Dendritic cell treated with granulocyte-macrophage colony-stimulating factor and Interleukin-4, amounts not matched to agents 40 ng/mL and 50 ng/mL, for 4 days (primary cell): ENCODE data around the gene BDKRB1.

Experiments used
- H3K27ac Mint-ChIP-seq: one replicate; pipeline ENCODE4 v1.8.0; 2022; ENCODE audit warnings: mild to moderate bottlenecking, mixed read lengths
- H3K27me3 Mint-ChIP-seq: one replicate; pipeline ENCODE4 v1.8.0; 2022; ENCODE audit warnings: mild to moderate bottlenecking, mixed read lengths
- H3K36me3 Mint-ChIP-seq: one replicate; pipeline ENCODE4 v1.8.0; 2022; ENCODE audit warnings: low read depth, mixed read lengths
- H3K4me1 Mint-ChIP-seq: one replicate; pipeline ENCODE4 v1.8.0; 2022; ENCODE audit warnings: low read depth, mixed read lengths
- H3K4me3 Mint-ChIP-seq: one replicate; pipeline ENCODE4 v1.8.0; 2022; ENCODE audit warnings: mild to moderate bottlenecking, moderate library complexity, mixed read lengths
- H3K9me3 Mint-ChIP-seq: one replicate; pipeline ENCODE4 v1.8.0; 2022; ENCODE audit warnings: mixed read lengths
- intact Hi-C: fragments of 100-400 bp; cut with micrococcal nuclease; formaldehyde crosslinking; loops from one replicate; pipeline ENCODE4 v1.15.0; 2022

Gene BDKRB1

GRCh38 chr14:96255501-96256366 lies at the start of gene BDKRB1:
Gene BDKRB1 (plus strand): TSS chr14:96256210. CDS start chr14:96263683, 7,473 bp downstream.
- no peak within 1 kb of the TSS for H3K27ac Mint-ChIP-seq
- no peaks in the 10 kb centered on the region for H3K9me3 Mint-ChIP-seq
- H3K4me3 Mint-ChIP-seq: no peak within 1 kb of the TSS
- H3K27me3 Mint-ChIP-seq: peaks cover 16% of the 10 kb centered on the region
- intact Hi-C loops: no loop called here
- no peaks in the 10 kb centered on the region for H3K4me1 Mint-ChIP-seq
- H3K36me3 Mint-ChIP-seq: no peaks in the 10 kb centered on the region

DNA sequence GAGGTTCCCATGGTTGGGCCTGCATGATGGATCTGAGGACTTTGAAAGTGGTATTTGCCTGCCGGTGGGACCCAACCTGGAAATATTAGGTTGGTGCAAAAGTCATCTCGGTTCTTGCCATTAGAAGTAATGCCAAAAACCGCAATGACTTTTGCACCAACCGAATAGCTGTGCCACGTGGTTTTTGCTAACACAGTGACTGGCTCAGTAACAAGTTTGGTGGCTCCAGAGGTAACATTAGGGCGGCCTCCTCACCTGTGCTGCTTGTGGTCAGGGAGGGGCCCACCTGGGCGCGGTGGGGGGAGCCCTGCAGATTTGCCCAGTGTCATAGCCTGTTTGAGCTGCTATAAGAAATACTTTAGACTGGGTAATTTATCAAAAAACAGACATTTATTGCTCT lies 49.5 kb upstream of the BDKRB1 start:
- peaks cover 6% of the 10 kb centered on the region for H3K4me1 Mint-ChIP-seq
- no peaks in the 10 kb centered on the region for H3K9me3 Mint-ChIP-seq
- no peak overlapping the region for H3K4me3 Mint-ChIP-seq
- no peak overlapping the region for H3K27ac Mint-ChIP-seq
- intact Hi-C loops: no loop called here
- H3K36me3 Mint-ChIP-seq: no peaks in the 10 kb centered on the region
- peaks cover 33% of the 10 kb centered on the region for H3K27me3 Mint-ChIP-seq

GRCh38 chr14:96207686-96208085 lies 48.3 kb upstream of the BDKRB1 start:
- Mint-ChIP-seq H3K9me3 (peaks cover 8% of the 10 kb centered on the region), H3K4me3 (no peak overlapping the region), H3K4me1 (peaks cover 6% of the 10 kb centered on the region), H3K27me3 (peaks cover 27% of the 10 kb centered on the region), H3K36me3 (no peaks in the 10 kb centered on the region), H3K27ac (no peak overlapping the region)
- intact Hi-C loops: no loop called here

DNA sequence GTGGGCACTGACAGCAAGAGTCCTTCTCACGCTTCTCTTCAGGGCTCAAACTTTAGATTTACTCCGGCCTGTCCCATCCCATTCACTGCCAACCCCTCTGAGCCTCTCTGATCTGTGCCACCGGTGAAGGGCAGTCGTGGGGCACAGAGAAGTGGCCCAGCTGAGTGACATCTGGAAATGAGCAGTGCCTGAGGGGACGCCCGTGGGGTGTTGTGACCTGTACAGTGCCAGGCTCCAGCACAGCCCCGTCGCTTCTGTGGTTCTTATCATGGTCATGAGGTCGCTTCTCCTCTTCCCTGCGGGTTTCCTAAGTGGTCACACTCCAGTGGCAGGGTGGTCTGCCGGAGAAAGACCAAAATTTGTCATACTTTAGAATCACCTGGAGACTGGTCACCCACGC lies 47.3 kb upstream of the BDKRB1 start:
- intact Hi-C loops: no loop called here
- H3K27ac Mint-ChIP-seq: no peak overlapping the region
- H3K36me3 Mint-ChIP-seq: no peaks in the 10 kb centered on the region
- peaks cover 6% of the 10 kb centered on the region for H3K4me1 Mint-ChIP-seq
- no peak overlapping the region for H3K4me3 Mint-ChIP-seq
- peaks cover 9% of the 10 kb centered on the region for H3K9me3 Mint-ChIP-seq
- peaks cover 21% of the 10 kb centered on the region for H3K27me3 Mint-ChIP-seq

DNA sequence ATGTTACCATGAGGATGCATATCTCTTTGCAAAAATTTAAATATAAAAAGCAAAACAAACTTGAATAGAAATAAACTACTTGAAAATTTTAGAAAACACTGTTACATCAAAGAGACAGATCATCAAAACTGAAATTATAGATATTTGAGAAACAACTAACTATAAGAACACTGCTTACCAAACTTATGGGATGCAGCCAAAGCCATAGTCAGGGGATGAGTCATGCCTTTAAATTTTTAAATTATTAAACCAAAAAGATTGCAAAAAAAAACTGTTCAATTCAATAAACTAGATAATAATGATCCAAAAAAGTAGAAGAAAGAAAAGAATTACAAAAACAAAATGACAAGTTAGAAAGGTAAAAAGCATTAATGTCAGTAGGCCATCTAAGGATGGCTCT lies 43.9 kb upstream of the BDKRB1 start:
- peaks cover 3% of the 10 kb centered on the region for H3K27me3 Mint-ChIP-seq
- H3K4me1 Mint-ChIP-seq: peaks cover 5% of the 10 kb centered on the region
- H3K4me3 Mint-ChIP-seq: no peak overlapping the region
- peaks cover 9% of the 10 kb centered on the region for H3K9me3 Mint-ChIP-seq
- H3K27ac Mint-ChIP-seq: no peak overlapping the region
- intact Hi-C loops: no loop called here
- H3K36me3 Mint-ChIP-seq: no peaks in the 10 kb centered on the region

GRCh38 chr14:96212896-96213295 lies 43.1 kb upstream of the BDKRB1 start:
- H3K4me1 Mint-ChIP-seq: peaks cover 5% of the 10 kb centered on the region
- intact Hi-C loops: no loop called here
- no peak overlapping the region for H3K4me3 Mint-ChIP-seq
- no peaks in the 10 kb centered on the region for H3K36me3 Mint-ChIP-seq
- peaks cover 1% of the 10 kb centered on the region for H3K27me3 Mint-ChIP-seq
- H3K9me3 Mint-ChIP-seq: peaks cover 9% of the 10 kb centered on the region
- H3K27ac Mint-ChIP-seq: no peak overlapping the region

DNA sequence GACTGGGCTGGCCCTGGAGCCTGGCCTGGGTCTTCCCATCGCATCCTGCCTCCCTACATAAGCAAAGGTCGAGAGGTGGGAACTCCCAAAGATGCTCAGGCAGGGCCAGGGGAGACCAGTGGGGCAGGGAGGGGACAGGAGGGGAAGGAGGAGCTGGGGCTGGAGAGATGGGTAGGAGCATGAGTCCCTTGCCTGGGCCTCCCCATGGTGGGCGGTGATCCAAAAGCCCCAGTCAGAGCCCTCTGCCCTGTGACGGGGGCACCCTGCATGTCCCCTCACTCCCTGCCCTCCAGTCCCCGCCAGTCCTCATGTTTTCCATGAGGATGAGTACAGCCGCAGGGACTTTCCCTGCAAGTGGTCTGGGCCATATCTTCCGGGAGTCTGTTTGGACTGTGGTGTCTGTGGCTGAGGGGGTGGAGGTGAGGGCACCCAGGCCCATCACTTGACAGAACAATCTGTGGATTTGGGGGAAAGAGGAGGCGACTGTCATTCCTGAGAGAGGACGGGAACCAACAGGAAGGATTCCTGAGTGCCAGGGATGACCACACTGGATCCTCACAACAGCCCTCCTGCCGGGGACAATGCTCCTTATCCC lies 42.0 kb upstream of the BDKRB1 start:
- Mint-ChIP-seq H3K36me3 (no peaks in the 10 kb centered on the region), H3K27me3 (peaks cover 1% of the 10 kb centered on the region), H3K9me3 (peaks cover 9% of the 10 kb centered on the region), H3K27ac (no peak overlapping the region), H3K4me1 (peaks cover 5% of the 10 kb centered on the region), H3K4me3 (no peak overlapping the region)
- intact Hi-C loops: no loop called here

DNA sequence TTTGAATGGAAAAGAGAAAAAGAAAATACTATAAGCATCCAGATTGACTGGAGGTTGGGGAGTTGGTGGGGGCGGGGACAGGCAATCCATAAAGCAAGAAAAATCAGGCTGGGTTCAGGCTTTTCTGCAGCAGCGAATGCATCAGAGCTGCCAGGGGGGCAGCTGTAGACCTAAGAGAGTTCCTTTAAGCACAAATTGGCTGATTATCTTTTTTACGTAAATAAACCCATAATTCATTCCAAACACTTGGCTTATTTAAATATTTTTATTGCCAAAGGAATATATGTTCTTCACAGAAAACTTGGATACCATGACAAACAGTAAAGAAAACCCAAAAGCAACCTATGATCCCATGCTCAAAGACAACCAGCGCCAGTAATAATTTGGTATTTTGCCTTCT lies 41.2 kb upstream of the BDKRB1 start:
- Mint-ChIP-seq H3K4me1 (peaks cover 5% of the 10 kb centered on the region), H3K27me3 (peaks cover 1% of the 10 kb centered on the region), H3K27ac (no peak overlapping the region), H3K9me3 (peaks cover 9% of the 10 kb centered on the region), H3K4me3 (no peak overlapping the region), H3K36me3 (no peaks in the 10 kb centered on the region)
- intact Hi-C loops: no loop called here

- H3K4me1 Mint-ChIP-seq: peaks cover 5% of the 10 kb centered on the region
- no peak overlapping the region for H3K4me3 Mint-ChIP-seq
- peaks cover 2% of the 10 kb centered on the region for H3K27me3 Mint-ChIP-seq
- H3K27ac Mint-ChIP-seq: no peak overlapping the region
- intact Hi-C loops: no loop called here
- peaks cover 9% of the 10 kb centered on the region for H3K9me3 Mint-ChIP-seq
- H3K36me3 Mint-ChIP-seq: no peaks in the 10 kb centered on the region
Observed at GRCh38 chr14:96215452-96216244, 40.4 kb upstream of the BDKRB1 start.

DNA sequence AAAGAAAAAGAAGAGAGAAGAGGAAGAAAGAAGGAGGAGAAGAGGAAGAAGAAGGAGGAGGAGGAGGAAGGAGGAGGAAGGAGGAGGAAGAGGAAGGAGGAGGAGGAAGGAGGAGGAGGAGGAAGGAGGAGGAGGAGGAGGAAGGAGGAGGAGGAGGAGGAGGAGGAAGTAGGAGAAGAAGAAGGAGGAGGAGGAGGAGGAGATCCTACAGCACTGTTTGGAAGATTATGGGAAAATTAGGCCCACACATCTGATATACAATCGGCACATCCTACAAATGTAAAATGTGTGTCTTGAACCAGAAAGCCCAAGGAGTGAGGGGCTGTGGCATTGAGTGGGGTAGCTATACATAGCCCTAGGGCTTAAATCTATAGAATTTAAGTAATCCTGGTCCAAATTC lies 39.4 kb upstream of the BDKRB1 start:
- Mint-ChIP-seq H3K36me3 (no peaks in the 10 kb centered on the region), H3K9me3 (peaks cover 9% of the 10 kb centered on the region), H3K4me3 (no peak overlapping the region), H3K27me3 (peaks cover 7% of the 10 kb centered on the region), H3K27ac (peak overlapping the region; percentile 20), H3K4me1 (peaks cover 5% of the 10 kb centered on the region)
- intact Hi-C loops: no loop called here

GRCh38 chr14:96217376-96217913 lies 38.6 kb upstream of the BDKRB1 start:
- Mint-ChIP-seq H3K27me3 (peaks cover 8% of the 10 kb centered on the region), H3K4me3 (no peak overlapping the region), H3K9me3 (peaks cover 3% of the 10 kb centered on the region), H3K36me3 (no peaks in the 10 kb centered on the region), H3K27ac (no peak overlapping the region), H3K4me1 (peaks cover 5% of the 10 kb centered on the region)
- intact Hi-C loops: no loop called here

DNA sequence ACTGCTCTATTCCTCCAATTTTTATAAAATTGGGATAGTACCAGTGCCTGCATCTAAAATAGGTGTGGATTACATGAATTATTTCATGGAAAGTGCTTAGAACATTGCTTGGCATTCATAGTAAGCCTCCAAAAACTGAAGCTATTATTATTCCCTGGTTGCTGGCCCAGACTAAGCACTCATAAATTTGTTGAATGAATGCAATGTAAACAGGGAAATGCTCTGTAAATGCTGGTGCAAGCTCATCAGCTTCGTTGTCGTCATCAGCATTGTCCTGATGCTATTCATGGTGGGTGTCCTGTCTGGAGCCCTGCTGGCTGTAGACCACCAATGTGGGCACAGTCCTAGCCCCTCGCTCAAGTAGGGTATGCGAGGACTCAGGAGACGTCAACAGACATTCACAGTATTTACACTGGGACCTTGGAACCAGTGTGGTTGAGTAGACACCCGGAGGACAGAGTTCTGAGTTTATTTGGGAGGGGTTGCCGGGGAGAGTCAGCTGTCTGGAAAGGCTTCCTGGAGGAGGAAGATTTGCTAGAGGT lies 34.8 kb upstream of the BDKRB1 start:
- H3K36me3 Mint-ChIP-seq: no peaks in the 10 kb centered on the region
- H3K9me3 Mint-ChIP-seq: no peaks in the 10 kb centered on the region
- peaks cover 5% of the 10 kb centered on the region for H3K4me1 Mint-ChIP-seq
- H3K4me3 Mint-ChIP-seq: no peak overlapping the region
- intact Hi-C loops: no loop called here
- no peak overlapping the region for H3K27ac Mint-ChIP-seq
- peaks cover 7% of the 10 kb centered on the region for H3K27me3 Mint-ChIP-seq

GRCh38 chr14:96221841-96222240 lies 34.2 kb upstream of the BDKRB1 start:
- intact Hi-C loops: no loop called here
- Mint-ChIP-seq H3K4me1 (no peaks in the 10 kb centered on the region), H3K36me3 (no peaks in the 10 kb centered on the region), H3K27me3 (peaks cover 7% of the 10 kb centered on the region), H3K4me3 (no peak overlapping the region), H3K9me3 (no peaks in the 10 kb centered on the region), H3K27ac (no peak overlapping the region)
